Mesenchymal stem cell (in vitro differentiated cells and primary cell): Measurements from ENCODE around the gene MACROD2.

ENCODE experiments used
- DNase-seq: peaks from one replicate; pipeline ENCODE4 v3.0.0-alpha.2; 2013
- H2AFZ ChIP-seq: one replicate; pipeline ENCODE4 v1.6.1; 2013; ENCODE audit warnings: low read depth, mild to moderate bottlenecking, control low read depth, inconsistent platforms, low read length, moderate library complexity
- H2AK5ac ChIP-seq: 2 replicates; pipeline ENCODE4 v1.6.1; 2013; ENCODE audit warnings: low read length, moderate library complexity, mild to moderate bottlenecking, inconsistent platforms; ENCODE audit not compliant: severe bottlenecking
- H2BK120ac ChIP-seq: one replicate; pipeline ENCODE4 v1.6.1; 2013; ENCODE audit warnings: low read depth, mild to moderate bottlenecking, inconsistent platforms, low read length, moderate library complexity
- H2BK12ac ChIP-seq, 2 experiments: one replicate each; pipeline ENCODE4 v1.6.1; 2013; ENCODE audit warnings: inconsistent platforms in 2 of 2, low read length in 2 of 2, mild to moderate bottlenecking in 2 of 2, moderate library complexity in 2 of 2, control low read depth in 1 of 2
- H2BK15ac ChIP-seq: one replicate; pipeline ENCODE4 v1.6.1; 2013; ENCODE audit warnings: mild to moderate bottlenecking, low read depth, inconsistent platforms; ENCODE audit not compliant: poor library complexity, severe bottlenecking
- H2BK5ac ChIP-seq: 2 replicates; pipeline ENCODE4 v1.6.1; 2013; ENCODE audit warnings: low read depth, mild to moderate bottlenecking, low read length, control low read depth, inconsistent platforms; ENCODE audit not compliant: poor library complexity, severe bottlenecking
- H3K14ac ChIP-seq, 2 experiments: one replicate each; pipeline ENCODE4 v1.6.1; 2013; ENCODE audit warnings: inconsistent platforms in 2 of 2, low read length in 2 of 2, control low read depth in 1 of 2, mild to moderate bottlenecking in 1 of 2, moderate library complexity in 1 of 2
- H3K18ac ChIP-seq, 2 experiments: one replicate each; pipeline ENCODE4 v1.6.1; 2013; ENCODE audit warnings: inconsistent platforms in 2 of 2, low read length in 2 of 2, control low read depth in 1 of 2, low read depth in 1 of 2, mild to moderate bottlenecking in 1 of 2
- H3K23ac ChIP-seq, 2 experiments: one replicate each; pipeline ENCODE4 v1.6.1; 2013; ENCODE audit warnings: inconsistent platforms in 2 of 2, low read length in 2 of 2, mild to moderate bottlenecking in 2 of 2, moderate library complexity in 2 of 2, control low read depth in 1 of 2
- H3K27ac ChIP-seq: 2 replicates; pipeline ENCODE4 v1.5.1; 2013; ENCODE audit warnings: mild to moderate bottlenecking, moderate library complexity, low read length, control low read depth, inconsistent platforms; ENCODE audit not compliant: poor library complexity, severe bottlenecking
- H3K27me3 ChIP-seq, 2 experiments: 2 replicates each; pipeline versions ENCODE4 v1.6.1 to v1.7.0; 2013; ENCODE audit warnings: low read length in 2 of 2, mild to moderate bottlenecking in 2 of 2, moderate library complexity in 2 of 2, control low read depth in 1 of 2, inconsistent platforms in 1 of 2; ENCODE audit not compliant: control insufficient read depth in 1 of 2, insufficient read depth in 1 of 2
- H3K36me3 ChIP-seq, 2 experiments: 2 replicates each; pipeline versions ENCODE4 v1.6.1 to v1.7.0; 2013; ENCODE audit warnings: low read length in 2 of 2, control low read depth in 1 of 2, inconsistent platforms in 1 of 2, low read depth in 1 of 2, mild to moderate bottlenecking in 1 of 2; ENCODE audit not compliant: insufficient read depth in 2 of 2, control insufficient read depth in 1 of 2
- H3K4ac ChIP-seq, 2 experiments: one replicate each; pipeline ENCODE4 v1.6.1; 2013; ENCODE audit warnings: inconsistent platforms in 2 of 2, low read length in 2 of 2, mild to moderate bottlenecking in 2 of 2, moderate library complexity in 2 of 2, control low read depth in 1 of 2, low read depth in 1 of 2
- H3K4me1 ChIP-seq: 2 replicates; pipeline ENCODE4 v1.6.1; 2013; ENCODE audit warnings: low read depth, low read length, control low read depth; ENCODE audit not compliant: control insufficient read depth, insufficient read depth
- H3K4me2 ChIP-seq: 2 replicates; pipeline ENCODE4 v1.6.1; 2013; ENCODE audit warnings: low read length, mild to moderate bottlenecking, inconsistent platforms; ENCODE audit not compliant: poor library complexity, severe bottlenecking
- H3K4me3 ChIP-seq, 2 experiments: 2 replicates each; pipeline versions ENCODE4 v1.5.1 to v1.7.0; 2013; ENCODE audit warnings: low read length in 2 of 2, mild to moderate bottlenecking in 2 of 2, control low read depth in 1 of 2, low read depth in 1 of 2; ENCODE audit not compliant: insufficient read depth in 1 of 2
- H3K79me1 ChIP-seq: replicated peaks from 2 replicates; pipeline ENCODE4 v1.6.1; 2013; ENCODE audit warnings: mild to moderate bottlenecking, control low read depth, low read length, inconsistent platforms; ENCODE audit not compliant: poor library complexity, severe bottlenecking
- H3K9ac ChIP-seq: 2 replicates; pipeline ENCODE4 v1.7.0; 2013; ENCODE audit warnings: mild to moderate bottlenecking, low read length, moderate library complexity
- H3K9me3 ChIP-seq: 2 replicates; pipeline ENCODE4 v1.7.0; 2013; ENCODE audit warnings: mild to moderate bottlenecking, low read length; ENCODE audit not compliant: control insufficient read depth
- H4K8ac ChIP-seq: one replicate; pipeline ENCODE4 v1.6.1; 2013; ENCODE audit warnings: inconsistent platforms, mild to moderate bottlenecking, low read length, moderate library complexity
- H4K91ac ChIP-seq: one replicate; pipeline ENCODE4 v1.6.1; 2013; ENCODE audit warnings: mild to moderate bottlenecking, low read length, inconsistent platforms
- WGBS: methylation state at CpG from one replicate; pipeline ENCODE4 v1.1.7; 2013; ENCODE audit warnings: mixed read lengths; 5-methylcytosine and 5-hydroxymethylcytosine counted together

The MACROD2 gene

GRCh38 chr20:15889514-15890256, 1894.4 kb downstream of the MACROD2 start:
- Histone ChIP-seq H3K27me3 (no peaks in the 10 kb centered on the region), H3K14ac (no peak overlapping the region), H2AFZ (no peak overlapping the region), H3K9me3 (peaks cover 15% of the 10 kb centered on the region), H2AK5ac (no peak overlapping the region), H3K27ac (no peak overlapping the region), H2BK5ac (no peak overlapping the region), H2BK12ac (no peak overlapping the region), H3K23ac (no peak overlapping the region), H2BK120ac (no peak overlapping the region), H3K4me2 (no peak overlapping the region), H4K8ac (no peak overlapping the region), H3K4me1 (peaks cover 3% of the 10 kb centered on the region), H3K79me1 (peaks cover 7% of the 10 kb centered on the region), H3K18ac (no peak overlapping the region), H4K91ac (no peak overlapping the region), H3K9ac (no peak overlapping the region), H3K4me3 (no peak overlapping the region), H3K36me3 (peaks cover 0 to 20% of the 10 kb centered on the region in 2 experiments), H2BK15ac (no peak overlapping the region), H3K4ac (no peak overlapping the region)
- DNase-seq: no peak

GRCh38 chr20:15890407-15890982, 1895.2 kb downstream of the MACROD2 start:
- Histone ChIP-seq H3K27ac (no peak overlapping the region), H3K4ac (no peak overlapping the region), H2AFZ (no peak overlapping the region), H3K23ac (no peak overlapping the region), H3K9me3 (peaks cover 15% of the 10 kb centered on the region), H3K18ac (no peak overlapping the region), H4K8ac (no peak overlapping the region), H3K36me3 (peaks cover 0 to 24% of the 10 kb centered on the region in 2 experiments), H3K79me1 (peaks cover 7% of the 10 kb centered on the region), H2BK5ac (no peak overlapping the region), H3K27me3 (no peaks in the 10 kb centered on the region), H2BK15ac (no peak overlapping the region), H3K14ac (no peak overlapping the region), H2AK5ac (no peak overlapping the region), H3K4me1 (peaks cover 3% of the 10 kb centered on the region), H3K4me2 (no peak overlapping the region), H3K9ac (no peak overlapping the region), H2BK12ac (no peak overlapping the region), H3K4me3 (no peak overlapping the region), H4K91ac (no peak overlapping the region), H2BK120ac (no peak overlapping the region)
- DNase-seq: no peak
- WGBS: 81% methylated on average over 3 of the region's 4 CpGs

- Histone ChIP-seq H2BK15ac (no peak overlapping the region), H2BK12ac (no peak overlapping the region), H3K36me3 (peaks cover 0 to 20% of the 10 kb centered on the region in 2 experiments), H3K18ac (no peak overlapping the region), H3K4ac (no peak overlapping the region), H3K14ac (no peak overlapping the region), H4K91ac (no peak overlapping the region), H3K4me1 (no peaks in the 10 kb centered on the region), H3K79me1 (peaks cover 5% of the 10 kb centered on the region), H2AK5ac (no peak overlapping the region), H3K4me3 (no peak overlapping the region), H3K4me2 (no peak overlapping the region), H2BK120ac (no peak overlapping the region), H4K8ac (no peak overlapping the region), H3K27ac (no peak overlapping the region), H2BK5ac (no peak overlapping the region), H2AFZ (no peak overlapping the region), H3K9me3 (no peaks in the 10 kb centered on the region), H3K23ac (no peak overlapping the region), H3K27me3 (no peaks in the 10 kb centered on the region), H3K9ac (no peak overlapping the region)
- 98% methylated on average over 4 of the region's 5 CpGs for WGBS
- DNase-seq: no peak
These were observed 1899.8 kb downstream of the MACROD2 start for GRCh38 chr20:15895126-15895525.

- WGBS: 61% methylated on average over 4 of the region's 6 CpGs
- Histone ChIP-seq H3K27ac (no peak overlapping the region), H3K9me3 (no peaks in the 10 kb centered on the region), H3K79me1 (peaks cover 6% of the 10 kb centered on the region), H2AK5ac (no peak overlapping the region), H3K4me1 (no peaks in the 10 kb centered on the region), H3K9ac (no peak overlapping the region), H3K36me3 (peaks cover 0 to 20% of the 10 kb centered on the region in 2 experiments), H2BK12ac (no peak overlapping the region), H2AFZ (no peak overlapping the region), H2BK5ac (no peak overlapping the region), H3K4me2 (no peak overlapping the region), H4K91ac (no peak overlapping the region), H2BK15ac (no peak overlapping the region), H2BK120ac (no peak overlapping the region), H4K8ac (no peak overlapping the region), H3K23ac (no peak overlapping the region), H3K4me3 (no peak overlapping the region), H3K4ac (no peak overlapping the region), H3K14ac (no peak overlapping the region), H3K27me3 (no peaks in the 10 kb centered on the region), H3K18ac (no peak overlapping the region)
- no peak for DNase-seq
These were observed 1900.3 kb downstream of the MACROD2 start for GRCh38 chr20:15895560-15896084.
